Endothelial cell of umbilical vein (primary cell): ENCODE results near the gene LSR. TPM values are rescaled to one million over a fixed set of nuclear protein-coding genes. Genes with fewer than 3 reads are reported as not detected.

ENCODE experiments used
- BruUV-seq: library from RNA; stranded (reverse); fragments of 400-500 nt; replicated peaks from 2 replicates; lab custom pipeline; 2021; lab: Mats Ljungman, UMichigan
- CTCF ChIA-PET: fragments of 300-600, 350-600 bp; sonication (Branson Sonifier 250); formaldehyde crosslinking; loops from one replicate; lab custom pipeline; 2021; ENCODE audit warnings: antibody characterized with exemption, inconsistent platforms; lab: Charles Lee
- POLR2A ChIA-PET: fragments of 300-600, 350-600 bp; sonication (Branson Sonifier 250); formaldehyde crosslinking; loops from one replicate; lab custom pipeline; 2021; ENCODE audit warnings: antibody characterized with exemption, inconsistent platforms; lab: Charles Lee
- DNase-seq: peaks from one replicate; pipeline ENCODE4 v3.0.0-alpha.2; 2011; ENCODE audit warnings: low read depth, low spot score
- FAIRE-seq: peaks from 2 replicates; lab custom pipeline; 2011; peaks lifted over from hg19 to GRCh38; lab: Jason Lieb, UNC
- H2AFZ ChIP-seq: 2 replicates; pipeline ENCODE4 v1.6.0; 2012; ENCODE audit warnings: low read depth, low read length, control low read depth, inconsistent platforms
- H3K27ac ChIP-seq: 2 replicates; pipeline ENCODE4 v1.5.1; 2011; ENCODE audit warnings: low read depth, mild to moderate bottlenecking, control low read depth, low read length, moderate library complexity; ENCODE audit not compliant: insufficient read depth
- H3K27me3 ChIP-seq, 2 experiments: 2 replicates each; pipeline versions ENCODE4 v1.6.0 to v1.6.1; 2011; ENCODE audit warnings: low read length in 2 of 2, mixed read lengths in 1 of 2; ENCODE audit not compliant: control insufficient read depth in 2 of 2, insufficient read depth in 2 of 2
- H3K36me3 ChIP-seq, 2 experiments: 2 replicates in 1 of 2; 3 replicates in 1 of 2; pipeline ENCODE4 v1.5.1; 2011; ENCODE audit warnings: low read length in 2 of 2, mild to moderate bottlenecking in 1 of 2, moderate library complexity in 1 of 2; ENCODE audit not compliant: control insufficient read depth in 2 of 2, insufficient read depth in 2 of 2; ENCODE audit errors: extremely low read depth in 1 of 2
- H3K4me1 ChIP-seq: 3 replicates; pipeline ENCODE4 v1.5.1; 2011; ENCODE audit warnings: mild to moderate bottlenecking, low read length; ENCODE audit not compliant: control insufficient read depth, insufficient read depth; ENCODE audit errors: extremely low read depth
- H3K4me2 ChIP-seq: 2 replicates; pipeline ENCODE4 v1.6.1; 2011; ENCODE audit warnings: low read length, control low read depth, mixed read lengths; ENCODE audit not compliant: insufficient read depth
- H3K4me3 ChIP-seq, 3 experiments: fragments of 200-600 bp in 1 of 3; sonication (generic), shearing (Covaris generic) in 1 of 3; replicated peaks in 1 of 3; 2 replicates each; pipeline ENCODE4 v1.5.1; 2011 to 2016; ENCODE audit warnings: control low read depth in 3 of 3, low read length in 3 of 3, mild to moderate bottlenecking in 2 of 3, inconsistent platforms in 1 of 3, low read depth in 1 of 3, moderate library complexity in 1 of 3; ENCODE audit not compliant: insufficient read depth in 1 of 3
- H3K79me2 ChIP-seq: 2 replicates; pipeline ENCODE4 v1.6.0; 2012; ENCODE audit warnings: low read length, inconsistent platforms; ENCODE audit not compliant: control insufficient read depth, insufficient read depth
- H3K9ac ChIP-seq: replicated peaks from 2 replicates; pipeline ENCODE3; 2011; ENCODE audit warnings: low read length, control low read depth; ENCODE audit not compliant: insufficient read depth; ENCODE audit errors: extremely low read depth
- H3K9me1 ChIP-seq: replicated peaks from 3 replicates; pipeline ENCODE4 v1.6.0; 2011; ENCODE audit warnings: mild to moderate bottlenecking, low read length; ENCODE audit not compliant: control insufficient read depth, insufficient read depth; ENCODE audit errors: extremely low read depth
- H3K9me3 ChIP-seq: replicated peaks from 2 replicates; pipeline ENCODE4 v1.5.1; 2012; ENCODE audit warnings: low read length, inconsistent platforms; ENCODE audit not compliant: control insufficient read depth, insufficient read depth
- H4K20me1 ChIP-seq: replicated peaks from 2 replicates; pipeline ENCODE3; 2011; ENCODE audit warnings: mild to moderate bottlenecking, low read length; ENCODE audit not compliant: control insufficient read depth, insufficient read depth; ENCODE audit errors: extremely low read depth
- CTCF ChIP-seq, 2 donors: IDR thresholded peaks; 1 replicate in 1 of 2; 2 replicates in 1 of 2; pipeline ENCODE4 v1.5.1; 2011; ENCODE audit warnings: low read length in 2 of 2, mild to moderate bottlenecking in 2 of 2, moderate library complexity in 2 of 2, control low read depth in 1 of 2, inconsistent platforms in 1 of 2, low read depth in 1 of 2; ENCODE audit not compliant: insufficient read depth in 1 of 2; ENCODE audit errors: extremely low read depth in 1 of 2
- EZH2 ChIP-seq: IDR thresholded peaks from 2 replicates; pipeline ENCODE4 v1.6.1; 2012; ENCODE audit warnings: borderline replicate concordance, low read depth, mild to moderate bottlenecking, moderate library complexity, low read length, inconsistent platforms; ENCODE audit not compliant: severe bottlenecking
- FOS ChIP-seq: IDR thresholded peaks from 2 replicates; pipeline ENCODE4 v1.6.1; 2011; ENCODE audit warnings: mild to moderate bottlenecking, low read length, moderate library complexity, borderline replicate concordance; ENCODE audit not compliant: insufficient read depth
- GATA2 ChIP-seq: IDR thresholded peaks from 2 replicates; pipeline ENCODE4 v1.7.0; 2011; ENCODE audit warnings: low read depth, mild to moderate bottlenecking, moderate library complexity, mixed read lengths, low read length; ENCODE audit not compliant: insufficient read length, insufficient read depth
- JUN ChIP-seq: IDR thresholded peaks from 2 replicates; pipeline ENCODE4 v1.6.1; 2011; ENCODE audit warnings: borderline replicate concordance, low read depth; ENCODE audit not compliant: insufficient read length, insufficient read depth
- MAX ChIP-seq: IDR thresholded peaks from 2 replicates; pipeline ENCODE4 v1.6.1; 2011; ENCODE audit not compliant: insufficient read depth, insufficient read length
- MYC ChIP-seq: IDR thresholded peaks from one replicate; pipeline ENCODE4 v1.6.1; 2011; ENCODE audit warnings: mild to moderate bottlenecking, low read depth, low read length
- POLR2A ChIP-seq: IDR thresholded peaks from 2 replicates; pipeline ENCODE4 v1.6.1; 2012; ENCODE audit warnings: low read depth, mild to moderate bottlenecking, control low read depth, low read length
- POLR2AphosphoS5 ChIP-seq: IDR thresholded peaks from 2 replicates; pipeline ENCODE4 v1.6.1; 2012; ENCODE audit warnings: low read depth, mild to moderate bottlenecking, control low read depth, low read length, moderate library complexity; ENCODE audit not compliant: insufficient read depth
- dilution Hi-C: fragments of 300-500 bp; cut with MboI; formaldehyde crosslinking; loops from one replicate; pipeline ENCODE4 v1.15.0; 2019; ENCODE audit warnings: low sequenced_read_pairs; ENCODE audit not compliant: extremely low pct_ligation_motif_present
- intact Hi-C: fragments of 100-400 bp; cut with micrococcal nuclease; formaldehyde crosslinking; loops from one replicate; pipeline ENCODE4 v1.10.0; 2022
- polyA plus RNA-seq, 4 experiments: library from polyadenylated mRNA; depleted of rRNA in 3 of 4; stranded (reverse) in 3 of 4; unstranded in 1 of 4; fragments of >200 nt; gene quantifications; 2 replicates each; pipeline versions ENCODE4 v1.2.1 to v1.2.3, GENCODE V29; 2011 to 2012; ENCODE audit warnings: missing spikeins in 1 of 4
- total RNA-seq: library from RNA; stranded (reverse); gene quantifications from 2 replicates; pipeline ENCODE4 v1.2.3, GENCODE V29; 2021

The LSR gene
- total and polyA plus RNA-seq, 2 donors (not counting 3 experiments of a cell fraction or from before 2014, with no cell fraction given): 0.76 to 1.0 TPM

- ChIA-PET CTCF (interaction anchor here (1.1 kb wide), 1 partner anchor 289 kb away, joined by 3 read pairs; no protein-coding TSS in a partner anchor), POLR2A (no interaction called here)
- no peaks in the 10 kb centered on the region for H3K4me1 ChIP-seq
- H3K9me3 ChIP-seq: no peaks in the 10 kb centered on the region
- H3K36me3 ChIP-seq: no peaks in the 10 kb centered on the region
- DNase-seq (no peak), FAIRE-seq (no peak)
- H3K27me3 ChIP-seq: peaks cover 0 to 4% of the 10 kb centered on the region in 2 experiments
- intact Hi-C loops (no loop called here), dilution Hi-C loops (no loop called here)
- no TSS peak for BruUV-seq
- no peak overlapping the region for H2AFZ ChIP-seq
- H3K4me2 ChIP-seq: no peak overlapping the region
- H3K27ac ChIP-seq: no peak overlapping the region
- H4K20me1 ChIP-seq: no peaks in the 10 kb centered on the region
- TF ChIP-seq POLR2A: no peak
- TF ChIP-seq FOS: no peak
- no peak for TF ChIP-seq MYC
- no peak for TF ChIP-seq POLR2AphosphoS5
- TF ChIP-seq JUN: no peak
- TF ChIP-seq CTCF (IDR thresholded peaks at IDR 0.05; ENCODE audit: extremely low read depth in 1 of 2, insufficient read depth in 1 of 2, low read depth in 1 of 2, low read length in 2 of 2): no peak
- TF ChIP-seq GATA2: no peak
- TF ChIP-seq EZH2: no peak
- TF ChIP-seq MAX: no peak
- no peak overlapping the region for H3K9ac ChIP-seq
- H3K79me2 ChIP-seq: no peaks in the 10 kb centered on the region
- H3K4me3 ChIP-seq: no peak overlapping the region
- H3K9me1 ChIP-seq: no peaks in the 10 kb centered on the region
Observed at GRCh38 chr19:35205733-35206323, 43.0 kb upstream of the LSR start.
